ENCODE data around the gene GALT. TPM values are rescaled to one million over a fixed set of nuclear protein-coding genes. Genes with fewer than 3 reads are reported as not detected.

GALT gene
- total and polyA plus RNA-seq, 4 donors = 58.6 to 196 (median 115) TPM

- Histone ChIP-seq H3K9me3 (ENCODE audit: control insufficient read depth in 4 of 4, low read length in 3 of 4) (no peaks in the 10 kb centered on the region), H3K9ac (ENCODE audit: low read depth in 1 of 2, low read length in 2 of 2) (peak overlapping the region in 1 of 2 donors; percentile 87), H3K27ac (ENCODE audit: low read depth in 1 of 2, low read length in 2 of 2) (peak overlapping the region; percentile 81 to 90), H3K4me3 (ENCODE audit: low read depth in 1 of 3, low read length in 3 of 3) (peak overlapping the region in 2 of 3 donors; percentile 87 to 95), H3K27me3 (ENCODE audit: control insufficient read depth in 4 of 4, insufficient read depth in 4 of 4, low read length in 3 of 4) (no peaks in the 10 kb centered on the region), H3K4me1 (ENCODE audit: control insufficient read depth in 4 of 4, insufficient read depth in 4 of 4, low read length in 3 of 4) (peaks cover 14 to 30% (median 27%) of the 10 kb centered on the region in 4 donors), H3K36me3 (ENCODE audit: control insufficient read depth in 4 of 4, insufficient read depth in 3 of 4, low read depth in 1 of 4, low read length in 3 of 4) (peaks cover 0 to 13% (median under 1%) of the 10 kb centered on the region in 4 donors)
- TF ChIP-seq CTCF (IDR thresholded peaks at IDR 0.05; ENCODE audit: low read depth, low read length, missing input control) (no peak), EGR1 (IDR thresholded peaks at IDR 0.05; ENCODE audit: low read depth in 2 of 2) (no peak), RXRA (IDR thresholded peaks at IDR 0.05) (no peak), JUND (IDR thresholded peaks at IDR 0.05) (no peak), ATF3 (IDR thresholded peaks at IDR 0.05) (no peak), FOXA2 (IDR thresholded peaks at IDR 0.05) (no peak), RAD21 (IDR thresholded peaks at IDR 0.05) (no peak), YY1 (IDR thresholded peaks at IDR 0.05) (no peak), FOXA1 (IDR thresholded peaks at IDR 0.05) (no peak), TAF1 (conservative IDR thresholded peaks at IDR 0.05) (no peak), HNF4G (IDR thresholded peaks at IDR 0.05) (no peak), SP1 (IDR thresholded peaks at IDR 0.05) (no peak), MAX (IDR thresholded peaks at IDR 0.05) (no peak), REST (IDR thresholded peaks at IDR 0.05) (no peak), ZBTB33 (IDR thresholded peaks at IDR 0.05) (no peak)
- 96% methylated on average over 20 of the region's 20 CpGs for WGBS
- no peak for DNase-seq (ENCODE audit: low spot score)
Observed at GRCh38 chr9:34610434-34611206, 35.9 kb upstream of the GALT start.

Data from liver (tissue), 9 donors.